Activated CD4-positive, CD25-positive, alpha-beta regulatory T cell treated with anti-CD3 and anti-CD28 coated beads, Interleukin-2, amount 50 U/mL, for 24 hours (primary cell): ENCODE measurements around the gene PCDHGC4.

Experiments used
- ATAC-seq, 2 donors: fragments of 150-1000 bp; cut with Tn5 transposase; one replicate each; pipeline ENCODE4 v1.10.0; 2021; ENCODE audit warnings: mild to moderate bottlenecking in 1 of 2, moderate library complexity in 1 of 2

The PCDHGC4 gene

DNA sequence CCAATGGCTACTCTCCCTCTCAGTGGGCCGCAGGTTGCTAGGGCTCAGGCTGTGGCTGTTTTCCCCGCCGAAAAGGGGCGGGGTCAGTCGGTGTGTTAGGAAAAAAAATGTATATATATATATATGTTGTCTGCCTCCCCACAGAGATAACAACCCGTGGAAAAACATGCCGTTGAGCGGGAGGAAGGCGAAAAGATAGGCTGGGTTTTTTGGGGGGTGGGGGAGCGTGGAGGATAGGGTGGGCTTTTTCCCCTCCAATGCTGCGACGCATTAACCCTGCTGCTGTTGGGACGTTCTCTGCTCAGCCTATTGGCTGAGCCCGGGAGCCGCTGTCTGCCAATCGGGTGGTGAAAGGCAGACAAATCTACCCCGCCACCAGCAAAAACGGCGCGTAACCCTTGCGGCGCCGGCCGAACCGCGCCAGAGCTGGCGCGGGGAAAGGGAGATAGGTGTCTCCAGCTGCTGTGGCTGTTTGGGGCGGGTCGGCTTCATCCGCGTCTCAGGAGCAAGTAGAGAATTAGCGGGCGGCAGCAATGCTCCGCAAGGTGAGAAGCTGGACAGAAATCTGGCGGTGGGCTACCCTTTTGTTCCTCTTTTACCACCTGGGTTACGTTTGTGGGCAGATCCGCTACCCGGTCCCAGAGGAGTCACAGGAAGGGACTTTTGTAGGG, at the start of gene PCDHGC4:
Gene PCDHGC4 (plus strand): TSS at position 390 of the 671 bp plus-strand sequence. CDS start 144 bp downstream, at position 534.
- ATAC-seq: peak in 1 of 2 donors; percentile 30

DNA sequence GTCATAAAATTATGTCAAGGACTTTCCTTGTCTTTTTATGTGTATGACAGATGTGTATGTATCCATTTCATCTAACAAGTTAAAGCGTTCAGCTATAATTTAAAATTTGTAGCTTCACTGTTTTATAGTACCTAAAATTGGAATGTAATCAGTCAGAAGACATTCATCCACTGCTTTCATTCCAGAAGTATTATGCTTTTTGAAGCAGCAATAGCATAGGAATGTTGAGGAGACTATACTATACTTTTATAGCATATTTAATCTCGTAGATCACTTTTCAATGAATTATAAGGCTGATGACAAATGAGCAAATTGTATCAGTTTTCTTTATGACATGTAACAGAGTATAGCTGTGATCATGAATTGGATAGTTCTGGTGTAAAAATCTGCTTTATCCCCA, 47.6 kb upstream of the PCDHGC4 start:
- ATAC-seq: no peak

DNA sequence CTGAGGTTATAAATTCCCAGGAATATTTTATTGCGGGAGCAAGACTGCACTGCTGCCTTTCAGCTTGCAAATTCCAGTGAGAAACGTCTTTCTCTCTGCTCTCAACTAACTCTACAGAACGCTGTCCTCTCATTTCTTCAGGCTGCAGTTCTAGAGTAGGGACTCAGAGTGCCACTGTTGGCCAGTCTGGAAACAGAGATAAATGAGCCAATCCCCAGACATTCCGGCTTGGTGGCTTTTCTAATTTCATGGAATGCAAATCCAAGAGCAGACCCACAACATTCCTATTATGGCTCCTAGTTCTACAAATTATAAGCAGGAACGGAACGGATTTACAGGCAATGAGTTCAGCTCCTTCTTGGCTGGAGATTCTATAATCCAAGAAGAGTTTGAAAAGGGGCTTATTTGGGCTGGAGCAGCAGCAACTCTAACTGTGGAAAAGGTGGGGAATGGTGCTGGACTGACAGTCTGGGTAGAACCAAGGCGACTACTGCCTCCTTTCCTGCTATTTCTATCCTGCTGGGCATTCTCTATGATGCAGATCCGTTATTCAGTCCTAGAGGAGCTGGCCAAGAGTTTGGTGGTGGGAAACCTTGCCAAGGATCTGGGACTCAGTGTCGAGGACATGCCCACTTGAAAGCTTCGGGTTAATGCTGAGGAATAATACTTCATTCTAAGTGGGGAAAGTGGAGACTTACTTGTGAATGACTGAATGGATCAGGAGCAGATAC, 45.3 kb upstream of the PCDHGC4 start:
- no peak for ATAC-seq

DNA sequence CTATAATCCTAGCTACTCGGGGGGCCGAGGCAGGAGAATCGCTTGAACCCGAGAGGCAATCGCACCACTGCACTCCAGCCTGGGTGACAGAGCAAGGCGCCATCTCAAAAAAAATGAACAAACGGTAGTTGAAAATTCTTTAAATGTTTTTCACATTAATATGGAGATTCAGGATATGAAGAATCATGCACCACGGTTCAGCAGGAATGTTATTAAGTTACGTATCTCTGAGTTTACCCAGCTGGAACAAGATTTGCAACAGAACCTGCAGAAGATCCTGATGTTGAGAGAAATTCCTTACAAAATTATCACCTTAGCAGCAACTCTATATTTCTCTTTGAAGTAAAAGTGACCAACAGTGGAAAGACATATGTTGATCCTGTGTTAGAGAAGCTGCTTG, 44.5 kb upstream of the PCDHGC4 start:
- no peak for ATAC-seq

DNA sequence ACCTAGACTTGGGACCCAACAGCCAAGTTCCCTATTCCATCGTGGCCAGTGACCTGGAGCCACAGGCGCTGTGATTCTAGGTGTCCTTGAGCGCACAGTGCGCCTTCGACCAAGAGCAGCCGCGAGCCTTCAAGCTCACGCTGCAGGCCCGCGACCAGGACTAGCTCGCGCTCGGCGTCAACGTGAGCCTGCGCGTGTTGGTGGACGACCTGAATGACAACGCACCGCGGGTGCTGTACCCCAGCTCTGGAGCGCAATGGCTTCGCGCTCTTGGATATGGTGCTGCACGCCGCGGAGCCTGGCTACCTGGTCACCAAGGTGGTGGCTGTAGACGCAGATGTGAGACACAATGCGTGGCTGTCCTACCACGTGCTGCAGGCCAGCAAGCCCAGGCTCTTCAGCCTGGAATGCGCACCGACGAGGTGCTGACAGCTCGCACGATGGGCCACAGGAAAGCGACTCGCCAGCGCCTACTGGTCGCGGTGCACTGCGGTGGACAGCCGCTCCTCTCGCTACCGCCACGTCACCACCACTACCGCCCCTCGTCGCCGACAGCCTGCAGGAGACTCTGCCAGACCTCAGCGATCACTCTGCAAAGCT, 43.2 kb upstream of the PCDHGC4 start:
- ATAC-seq: no peak

DNA sequence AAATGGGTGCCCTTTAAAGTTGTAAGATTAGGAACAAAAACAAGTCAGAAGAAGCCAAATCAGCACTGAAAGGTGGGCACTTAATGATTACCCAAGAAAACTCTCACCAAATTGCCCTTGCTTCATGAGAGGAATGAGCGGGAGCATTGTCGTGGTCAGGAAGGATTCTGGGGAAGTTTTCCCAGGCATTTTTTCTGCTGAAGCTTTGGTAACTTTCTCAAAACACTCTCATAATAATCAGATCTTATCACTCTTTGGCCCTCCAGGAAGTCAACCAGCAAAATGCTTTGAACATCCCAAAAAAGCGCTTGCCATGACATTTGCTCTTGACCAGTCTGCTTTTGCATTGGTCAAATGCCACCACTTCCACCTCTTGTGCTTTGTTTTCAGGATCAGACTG, 19.5 kb upstream of the PCDHGC4 start:
- no peak for ATAC-seq

DNA sequence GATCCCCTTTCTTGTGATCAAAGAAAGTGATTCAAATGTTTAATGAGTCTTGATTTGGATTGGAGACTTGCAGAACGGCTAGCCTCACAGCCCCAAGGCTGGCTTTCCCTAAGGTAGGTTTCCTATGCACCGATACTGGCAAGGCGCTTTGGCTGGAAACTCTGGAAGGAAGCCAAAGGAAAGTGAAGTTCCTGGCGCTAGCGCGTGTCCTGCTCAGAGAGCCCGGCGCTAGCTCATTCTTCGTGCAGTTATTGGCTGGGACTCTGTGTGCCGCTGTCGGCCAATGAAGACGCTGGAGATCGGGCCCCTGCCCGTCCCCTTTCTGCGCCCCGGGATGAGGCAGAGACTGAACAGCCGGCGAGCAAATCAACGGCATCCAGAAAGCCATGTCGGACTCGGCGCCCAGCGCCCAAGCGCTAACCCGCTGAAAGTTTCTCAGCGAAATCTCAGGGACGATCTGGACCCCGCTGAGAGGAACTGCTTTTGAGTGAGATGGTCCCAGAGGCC, 9.2 kb upstream of the PCDHGC4 start, which contains the start of gene PCDHGC3:
Gene PCDHGC3 (plus strand): TSS at position 342 of the 507 bp plus-strand sequence. CDS start 151 bp downstream, at position 493.
- peak; percentile 82 to 87 for ATAC-seq

DNA sequence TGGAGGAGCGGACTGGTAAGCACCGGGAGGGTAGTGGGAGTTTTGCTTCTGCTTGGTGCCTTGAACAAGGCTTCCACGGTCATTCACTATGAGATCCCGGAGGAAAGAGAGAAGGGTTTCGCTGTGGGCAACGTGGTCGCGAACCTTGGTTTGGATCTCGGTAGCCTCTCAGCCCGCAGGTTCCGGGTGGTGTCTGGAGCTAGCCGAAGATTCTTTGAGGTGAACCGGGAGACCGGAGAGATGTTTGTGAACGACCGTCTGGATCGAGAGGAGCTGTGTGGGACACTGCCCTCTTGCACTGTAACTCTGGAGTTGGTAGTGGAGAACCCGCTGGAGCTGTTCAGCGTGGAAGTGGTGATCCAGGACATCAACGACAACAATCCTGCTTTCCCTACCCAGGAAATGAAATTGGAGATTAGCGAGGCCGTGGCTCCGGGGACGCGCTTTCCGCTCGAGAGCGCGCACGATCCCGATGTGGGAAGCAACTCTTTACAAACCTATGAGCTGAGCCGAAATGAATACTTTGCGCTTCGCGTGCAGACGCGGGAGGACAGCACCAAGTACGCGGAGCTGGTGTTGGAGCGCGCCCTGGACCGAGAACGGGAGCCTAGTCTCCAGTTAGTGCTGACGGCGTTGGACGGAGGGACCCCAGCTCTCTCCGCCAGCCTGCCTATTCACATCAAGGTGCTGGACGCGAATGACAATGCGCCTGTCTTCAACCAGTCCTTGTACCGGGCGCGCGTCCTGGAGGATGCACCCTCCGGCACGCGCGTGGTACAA, 8.5 kb upstream of the PCDHGC4 start:
- ATAC-seq: no peak

DNA sequence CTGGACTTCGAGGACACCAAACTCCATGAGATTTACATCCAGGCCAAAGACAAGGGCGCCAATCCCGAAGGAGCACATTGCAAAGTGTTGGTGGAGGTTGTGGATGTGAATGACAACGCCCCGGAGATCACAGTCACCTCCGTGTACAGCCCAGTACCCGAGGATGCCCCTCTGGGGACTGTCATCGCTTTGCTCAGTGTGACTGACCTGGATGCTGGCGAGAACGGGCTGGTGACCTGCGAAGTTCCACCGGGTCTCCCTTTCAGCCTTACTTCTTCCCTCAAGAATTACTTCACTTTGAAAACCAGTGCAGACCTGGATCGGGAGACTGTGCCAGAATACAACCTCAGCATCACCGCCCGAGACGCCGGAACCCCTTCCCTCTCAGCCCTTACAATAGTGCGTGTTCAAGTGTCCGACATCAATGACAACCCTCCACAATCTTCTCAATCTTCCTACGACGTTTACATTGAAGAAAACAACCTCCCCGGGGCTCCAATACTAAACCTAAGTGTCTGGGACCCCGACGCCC, 7.7 kb upstream of the PCDHGC4 start:
- no peak for ATAC-seq

DNA sequence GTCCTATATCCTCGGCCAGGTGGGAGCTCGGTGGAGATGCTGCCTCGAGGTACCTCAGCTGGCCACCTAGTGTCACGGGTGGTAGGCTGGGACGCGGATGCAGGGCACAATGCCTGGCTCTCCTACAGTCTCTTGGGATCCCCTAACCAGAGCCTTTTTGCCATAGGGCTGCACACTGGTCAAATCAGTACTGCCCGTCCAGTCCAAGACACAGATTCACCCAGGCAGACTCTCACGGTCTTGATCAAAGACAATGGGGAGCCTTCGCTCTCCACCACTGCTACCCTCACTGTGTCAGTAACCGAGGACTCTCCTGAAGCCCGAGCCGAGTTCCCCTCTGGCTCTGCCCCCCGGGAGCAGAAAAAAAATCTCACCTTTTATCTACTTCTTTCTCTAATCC, 7.0 kb upstream of the PCDHGC4 start:
- no peak for ATAC-seq

DNA sequence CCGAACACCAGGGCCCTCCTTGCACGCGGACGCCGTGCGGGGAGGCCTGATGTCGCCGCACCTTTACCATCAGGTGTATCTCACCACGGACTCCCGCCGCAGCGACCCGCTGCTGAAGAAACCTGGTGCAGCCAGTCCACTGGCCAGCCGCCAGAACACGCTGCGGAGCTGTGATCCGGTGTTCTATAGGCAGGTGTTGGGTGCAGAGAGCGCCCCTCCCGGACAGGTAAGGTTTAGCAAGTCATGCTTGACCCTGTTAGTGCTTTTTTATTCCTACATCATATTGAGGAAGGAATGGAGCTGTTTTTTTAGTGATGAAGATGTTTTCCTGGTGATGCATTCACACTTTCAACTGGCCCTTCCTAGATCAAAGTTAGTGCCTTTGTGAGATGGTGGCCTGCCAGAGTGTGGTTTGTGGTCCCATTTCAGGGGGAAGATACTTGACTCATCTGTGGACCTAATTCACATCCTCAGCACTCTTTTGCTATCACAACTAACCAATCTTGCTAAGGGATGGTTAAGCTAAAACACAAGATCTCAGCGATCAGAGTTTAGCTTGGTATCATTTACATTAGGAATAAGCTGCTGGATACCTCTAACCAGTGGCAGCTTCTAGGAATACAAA, 6.4 kb upstream of the PCDHGC4 start:
- ATAC-seq: no peak

DNA sequence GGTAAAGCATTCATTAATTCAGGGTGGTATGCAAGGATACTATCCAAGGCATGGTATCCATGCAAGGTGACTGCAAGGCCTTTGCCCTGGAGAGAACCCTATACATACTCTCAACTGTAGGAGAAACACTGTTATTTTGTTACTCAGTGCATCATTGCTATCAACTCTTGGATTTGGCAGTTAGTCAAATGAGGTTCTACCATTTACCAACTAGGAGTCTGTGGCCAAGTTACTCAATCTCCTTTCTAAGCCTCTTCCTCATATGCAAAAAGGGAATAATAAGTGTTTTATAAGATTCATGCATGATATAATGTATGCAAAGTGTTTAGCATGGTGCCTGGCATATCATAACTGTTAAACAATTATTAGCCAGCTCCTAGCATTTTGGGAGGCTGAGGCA, 5.1 kb upstream of the PCDHGC4 start:
- no peak for ATAC-seq

DNA sequence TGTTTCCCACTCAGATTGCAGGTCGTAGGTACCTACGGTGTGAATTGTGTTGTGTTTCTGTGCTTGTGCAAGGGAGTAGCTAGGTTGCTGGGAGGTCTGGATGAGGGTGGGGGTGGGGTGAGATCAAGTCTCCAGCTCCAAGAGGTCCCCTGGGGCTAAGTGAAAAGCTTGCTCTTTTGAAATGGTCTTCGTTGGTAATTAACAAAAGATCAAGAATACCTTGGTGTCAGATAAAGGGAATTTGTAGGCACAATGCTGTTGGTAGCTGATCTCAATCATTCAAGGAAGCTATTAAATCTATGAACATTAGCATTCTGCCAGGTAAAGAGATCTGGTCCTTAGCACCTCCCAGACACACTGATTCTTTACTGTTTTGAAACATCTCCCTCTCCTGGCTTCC, 928 bp upstream of the PCDHGC4 start:
- no peak for ATAC-seq

DNA sequence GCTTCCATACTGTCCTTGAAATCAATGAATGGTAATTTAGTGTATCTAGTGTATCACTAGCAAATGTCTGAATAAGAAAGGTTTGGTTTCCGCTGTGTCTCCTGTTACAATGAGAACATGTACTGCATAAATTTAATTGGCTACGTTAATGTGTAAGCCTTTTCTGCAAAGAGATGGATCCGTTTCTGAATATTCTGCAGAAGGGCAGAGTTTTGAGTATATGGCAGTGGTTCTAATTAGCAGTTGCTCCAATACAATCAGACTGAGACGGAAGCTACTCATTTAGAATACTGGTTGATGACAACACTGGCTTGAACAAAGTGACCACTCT, 555 bp upstream of the PCDHGC4 start:
- ATAC-seq: no peak

DNA sequence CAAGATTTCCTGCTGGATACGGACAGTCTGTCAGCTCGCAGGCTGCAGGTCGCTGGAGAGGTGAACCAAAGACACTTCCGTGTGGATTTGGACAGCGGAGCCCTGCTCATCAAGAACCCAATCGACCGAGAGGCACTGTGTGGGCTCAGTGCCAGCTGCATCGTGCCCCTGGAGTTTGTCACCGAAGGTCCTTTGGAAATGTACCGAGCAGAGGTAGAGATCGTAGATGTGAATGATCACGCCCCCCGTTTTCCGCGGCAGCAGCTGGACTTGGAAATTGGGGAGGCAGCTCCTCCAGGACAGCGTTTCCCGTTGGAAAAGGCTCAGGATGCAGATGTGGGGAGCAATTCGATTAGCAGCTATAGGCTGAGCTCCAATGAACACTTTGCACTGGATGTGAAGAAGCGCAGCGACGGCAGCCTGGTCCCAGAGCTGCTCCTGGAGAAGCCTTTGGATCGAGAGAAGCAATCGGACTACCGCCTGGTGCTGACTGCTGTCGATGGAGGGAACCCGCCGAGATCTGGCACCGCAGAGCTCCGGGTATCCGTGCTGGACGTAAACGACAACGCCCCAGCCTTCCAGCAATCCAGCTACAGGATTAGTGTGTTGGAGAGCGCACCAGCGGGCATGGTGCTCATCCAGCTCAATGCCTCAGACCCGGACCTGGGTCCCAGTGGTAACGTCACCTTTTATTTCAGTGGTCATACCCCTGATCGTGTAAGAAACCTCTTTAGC, 658 bp downstream of the PCDHGC4 start:
- ATAC-seq: no peak

DNA sequence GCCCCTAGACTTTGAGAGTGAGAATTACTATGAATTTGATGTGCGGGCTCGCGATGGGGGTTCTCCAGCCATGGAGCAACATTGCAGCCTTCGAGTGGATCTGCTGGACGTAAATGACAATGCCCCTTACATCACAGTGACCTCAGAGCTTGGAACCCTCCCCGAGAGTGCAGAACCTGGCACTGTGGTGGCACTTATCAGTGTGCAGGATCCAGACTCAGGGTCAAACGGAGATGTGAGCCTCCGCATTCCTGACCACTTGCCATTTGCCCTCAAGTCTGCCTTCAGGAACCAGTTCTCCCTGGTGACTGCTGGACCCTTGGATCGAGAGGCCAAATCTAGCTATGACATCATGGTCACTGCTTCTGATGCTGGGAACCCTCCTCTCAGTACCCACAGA, 1.3 kb downstream of the PCDHGC4 start:
- no peak for ATAC-seq

DNA sequence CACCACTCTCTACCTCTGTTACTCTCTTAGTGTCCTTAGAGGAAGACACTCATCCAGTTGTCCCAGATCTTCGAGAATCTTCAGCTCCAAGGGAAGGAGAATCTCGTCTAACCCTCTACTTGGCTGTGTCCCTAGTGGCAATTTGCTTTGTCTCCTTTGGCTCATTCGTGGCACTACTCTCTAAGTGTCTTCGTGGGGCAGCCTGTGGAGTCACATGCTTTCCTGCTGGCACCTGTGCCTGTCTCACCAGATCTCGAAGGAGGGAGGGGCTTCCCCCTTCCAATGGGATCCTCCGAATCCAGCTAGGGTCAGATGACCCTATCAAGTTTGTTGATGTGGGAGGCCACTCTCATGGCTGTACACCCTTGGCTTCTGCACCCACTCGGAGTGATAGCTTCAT, 2.3 kb downstream of the PCDHGC4 start:
- ATAC-seq: no peak

DNA sequence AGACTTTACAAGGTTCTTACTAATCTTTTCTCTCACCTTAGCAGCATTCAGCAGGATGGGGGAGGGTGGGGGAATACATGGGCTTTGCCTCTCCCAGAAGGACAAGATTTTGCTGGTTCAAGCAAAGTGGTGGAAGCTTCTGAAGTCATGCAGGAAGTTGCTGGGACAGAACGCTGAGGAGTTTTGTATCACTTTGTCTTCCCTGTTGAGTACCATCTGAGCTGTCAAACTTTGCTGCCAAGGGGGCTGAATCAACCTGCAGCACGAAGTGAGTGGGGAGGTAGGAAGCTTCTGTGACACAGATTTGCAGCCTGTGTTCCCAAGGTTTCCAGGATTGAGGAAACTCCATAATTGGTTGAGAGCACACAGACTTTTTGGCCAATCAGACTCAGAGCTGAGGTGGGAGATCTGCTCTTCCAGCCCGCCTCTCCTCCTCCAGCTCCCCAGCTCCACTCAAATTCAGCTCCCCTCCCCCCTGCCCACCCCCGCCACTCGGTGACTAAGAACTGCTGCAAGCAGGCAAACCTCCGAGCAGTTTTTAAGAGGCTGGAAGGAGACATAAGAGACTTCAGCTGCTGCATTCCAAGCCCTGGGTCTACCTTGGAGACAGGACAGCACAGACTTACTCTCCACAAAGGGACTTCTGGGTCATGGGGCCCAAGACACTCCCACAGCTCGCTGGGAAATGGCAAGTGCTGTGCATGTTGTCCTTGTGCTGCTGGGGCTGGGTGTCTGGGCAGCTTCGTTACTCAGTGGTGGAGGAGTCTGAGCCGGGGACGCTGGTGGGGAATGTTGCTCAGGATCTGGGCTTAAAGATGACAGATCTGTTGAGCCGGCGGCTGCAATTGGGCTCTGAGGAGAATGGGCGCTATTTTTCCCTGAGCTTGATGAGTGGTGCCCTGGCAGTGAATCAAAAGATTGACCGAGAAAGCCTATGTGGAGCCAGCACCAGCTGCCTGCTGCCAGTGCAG, 4.0 kb downstream of the PCDHGC4 start, which contains the start of gene PCDHGC5:
Gene PCDHGC5 (plus strand): TSS at position 491 of the 971 bp plus-strand sequence. CDS start 160 bp downstream, at position 651.
- no peak for ATAC-seq

DNA sequence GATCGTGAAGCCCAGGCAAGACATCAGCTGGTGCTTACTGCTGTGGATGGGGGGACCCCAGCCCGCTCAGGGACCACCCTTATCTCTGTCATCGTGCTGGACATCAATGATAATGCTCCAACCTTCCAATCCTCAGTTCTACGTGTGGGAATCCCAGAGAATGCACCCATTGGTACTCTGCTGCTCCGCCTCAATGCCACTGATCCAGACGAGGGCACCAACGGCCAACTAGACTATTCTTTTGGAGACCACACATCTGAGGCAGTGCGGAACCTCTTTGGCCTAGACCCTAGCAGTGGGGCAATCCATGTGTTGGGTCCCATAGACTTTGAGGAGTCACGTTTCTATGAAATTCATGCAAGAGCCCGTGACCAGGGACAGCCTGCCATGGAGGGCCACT, 5.0 kb downstream of the PCDHGC4 start:
- no peak for ATAC-seq

DNA sequence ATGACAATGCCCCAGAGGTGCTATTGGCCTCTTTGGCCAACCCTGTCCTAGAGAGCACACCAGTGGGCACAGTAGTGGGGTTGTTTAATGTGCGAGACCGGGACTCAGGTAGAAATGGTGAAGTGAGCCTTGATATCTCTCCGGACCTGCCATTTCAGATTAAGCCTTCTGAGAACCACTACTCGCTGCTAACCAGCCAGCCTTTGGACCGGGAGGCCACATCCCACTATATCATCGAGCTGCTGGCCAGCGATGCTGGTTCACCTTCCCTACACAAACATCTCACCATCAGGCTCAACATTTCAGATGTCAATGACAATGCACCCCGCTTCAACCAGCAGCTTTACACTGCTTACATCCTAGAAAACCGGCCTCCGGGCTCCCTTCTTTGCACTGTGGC, 5.4 kb downstream of the PCDHGC4 start:
- no peak for ATAC-seq
